Measurements from ENCODE around the gene CAPN1.
"Not testable (repeated sequence)": the region's sequence is repeated elsewhere in the genome, so short reads cannot be mapped to it uniquely, and the experiment has no call there.

CAPN1 gene

GRCh38 chr11:65181569-65182257 lies at the start of gene CAPN1:
TSS of gene CAPN1 (plus strand) at chr11:65181928. CDS start at chr11:65182702, 774 bp downstream.
- no peak for FAIRE-seq

- no peak for FAIRE-seq
Observed at GRCh38 chr11:65132238-65132987, 49.3 kb upstream of the CAPN1 start.

- no peak for FAIRE-seq
Observed at GRCh38 chr11:65132988-65133700, 48.6 kb upstream of the CAPN1 start.

- no peak for FAIRE-seq
Observed at GRCh38 chr11:65133724-65134123, 48.0 kb upstream of the CAPN1 start.

GRCh38 chr11:65134240-65134951 lies 47.3 kb upstream of the CAPN1 start, which contains the start of gene SYVN1:
TSS of gene SYVN1 (minus strand) at chr11:65134519. CDS start at chr11:65133601, 918 bp downstream.
- no peak for FAIRE-seq

- FAIRE-seq = peak; percentile 97
Observed at GRCh38 chr11:65134952-65135632, 46.6 kb upstream of the CAPN1 start.

- no peak for FAIRE-seq
Observed at GRCh38 chr11:65135633-65136145, 46.0 kb upstream of the CAPN1 start.

- no peak for FAIRE-seq
Observed at GRCh38 chr11:65136515-65137096, 45.1 kb upstream of the CAPN1 start.

- FAIRE-seq = no peak
Observed at GRCh38 chr11:65141896-65142494, 39.7 kb upstream of the CAPN1 start.

GRCh38 chr11:65147352-65148075 lies 34.2 kb upstream of the CAPN1 start:
- no peak for FAIRE-seq

- no peak for FAIRE-seq
Observed at GRCh38 chr11:65148657-65149056, 33.1 kb upstream of the CAPN1 start.

GRCh38 chr11:65150131-65150508 lies 31.6 kb upstream of the CAPN1 start:
- FAIRE-seq = not testable (repeated sequence)

GRCh38 chr11:65150509-65151299 lies 31.0 kb upstream of the CAPN1 start:
- no peak for FAIRE-seq

GRCh38 chr11:65151331-65151899 lies 30.3 kb upstream of the CAPN1 start:
- no peak for FAIRE-seq

GRCh38 chr11:65152122-65152521 lies 29.6 kb upstream of the CAPN1 start:
- FAIRE-seq = no peak

- FAIRE-seq = no peak
Observed at GRCh38 chr11:65156256-65156655, 25.5 kb upstream of the CAPN1 start.

- FAIRE-seq = no peak
Observed at GRCh38 chr11:65156926-65157325, 24.8 kb upstream of the CAPN1 start.

- FAIRE-seq = no peak
Observed at GRCh38 chr11:65157336-65157735, 24.4 kb upstream of the CAPN1 start.

GRCh38 chr11:65159012-65159411 lies 22.7 kb upstream of the CAPN1 start:
- FAIRE-seq = no peak

Measured in A204.1 (cell line).